Measurements from ENCODE around the gene PEX5L.

- TF ChIP-seq RAD21 (conservative IDR thresholded peaks at IDR 0.05), result no peak
- no peak for TF ChIP-seq EP300 (conservative IDR thresholded peaks at IDR 0.05; ENCODE audit: poor library complexity, severe bottlenecking)
- TF ChIP-seq CTCF (IDR thresholded peaks at IDR 0.05; ENCODE audit: poor library complexity, severe bottlenecking), result no peak
- no peak for TF ChIP-seq TAF1 (IDR thresholded peaks at IDR 0.05; ENCODE audit: low read depth)
- TF ChIP-seq REST (IDR thresholded peaks at IDR 0.05; ENCODE audit: borderline replicate concordance), result no peak
- no peak for TF ChIP-seq POLR2AphosphoS5 (IDR thresholded peaks at IDR 0.05)
- no peak for TF ChIP-seq EZH2 (IDR thresholded peaks at IDR 0.05; ENCODE audit: borderline replicate concordance, insufficient read depth, low read length, poor library complexity, severe bottlenecking)
- no peak for TF ChIP-seq MXI1 (conservative IDR thresholded peaks at IDR 0.05; ENCODE audit: poor library complexity, severe bottlenecking)
Measured at GRCh38 chr3:179788996-179789395, 247.7 kb downstream of the PEX5L start.
